ENCODE results near the gene CARS2. TPM values are rescaled to one million over a fixed set of nuclear protein-coding genes. Genes with fewer than 3 reads are reported as not detected.

The CARS2 gene
- total RNA-seq, 3 donors from 2014 or later (not counting 1 experiment from before 2014, with no cell fraction given), result 65.3 to 77.3 (median 73.0) TPM

DNA sequence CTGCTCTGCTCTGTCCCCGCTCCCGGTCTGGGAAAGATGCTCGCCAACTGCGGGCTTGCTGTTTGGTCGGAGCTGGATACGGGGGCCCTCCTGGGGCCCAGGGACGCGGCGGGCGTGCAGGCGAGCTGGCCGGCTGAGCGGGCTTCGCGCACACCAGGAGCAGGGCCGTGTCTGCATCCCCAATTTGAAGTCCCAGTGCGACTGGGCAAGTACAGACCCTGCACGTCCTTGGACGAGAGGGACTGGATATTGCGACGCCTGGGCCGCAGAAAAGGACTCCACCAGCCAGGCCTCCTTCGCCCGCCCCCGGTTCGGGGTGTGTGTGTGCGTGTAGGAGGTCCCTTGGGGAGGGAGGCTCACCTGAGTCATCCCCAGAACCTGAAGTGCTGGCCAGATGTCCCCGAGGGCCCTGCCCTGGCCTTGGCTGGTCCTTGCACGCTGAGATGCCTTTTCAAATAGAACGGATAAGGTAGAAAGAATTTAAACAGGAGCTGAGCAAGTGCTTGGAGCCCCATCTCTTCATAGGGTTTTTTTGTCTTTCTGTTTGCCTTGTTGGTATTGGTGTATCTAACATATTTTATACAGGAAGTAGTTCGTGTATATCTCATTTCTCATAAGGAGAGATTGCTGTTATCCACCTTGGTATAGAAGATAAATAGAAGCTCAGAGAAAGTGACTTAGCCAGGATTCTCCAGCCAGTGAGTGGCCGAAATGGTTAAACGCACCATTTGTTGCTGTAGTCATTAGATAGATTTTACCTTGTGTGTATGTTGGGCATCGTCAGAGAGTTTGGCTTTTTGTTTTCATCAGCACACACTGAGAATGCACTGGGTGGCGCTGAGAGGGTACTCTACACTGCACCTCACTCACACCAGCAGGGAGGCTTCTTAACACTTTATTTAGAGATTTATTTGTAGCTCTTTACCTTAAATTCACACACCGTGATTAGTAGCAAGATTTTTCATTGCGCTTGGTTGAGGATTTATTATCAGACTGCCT, 89.5 kb downstream of the CARS2 start:
- Histone ChIP-seq H3K27me3 (ENCODE audit: control insufficient read depth, insufficient read depth, low read length) (no peaks in the 10 kb centered on the region), H3K9me3 (ENCODE audit: control insufficient read depth, insufficient read depth, low read length) (no peaks in the 10 kb centered on the region), H3K4me1 (ENCODE audit: control insufficient read depth, insufficient read depth, low read length) (peaks cover 19% of the 10 kb centered on the region), H3K4me3 (ENCODE audit: low read length) (peak overlapping the region; percentile 76), H3K36me3 (ENCODE audit: control insufficient read depth, insufficient read depth, low read length) (no peaks in the 10 kb centered on the region), H3K27ac (ENCODE audit: low read length) (no peak overlapping the region)
- Mint-ChIP-seq H3K9me3 (peaks cover 0 to 2% of the 10 kb centered on the region in 2 donors), H3K27ac (peak overlapping the region; percentile 70 to 78), H3K4me1 (peaks cover 8 to 16% of the 10 kb centered on the region in 2 donors), H3K4me3 (peak overlapping the region; percentile 95), H3K27me3 (ENCODE audit: low read depth in 2 of 2) (no peaks in the 10 kb centered on the region), H3K36me3 (no peaks in the 10 kb centered on the region)
- intact Hi-C loops (cut with micrococcal nuclease), result no loop called here
- DNase-seq (peak in 1 of 2 donors; percentile 46), ATAC-seq (peak; percentile 23 to 45 (median 35))
- TF ChIP-seq, protein P1, sequence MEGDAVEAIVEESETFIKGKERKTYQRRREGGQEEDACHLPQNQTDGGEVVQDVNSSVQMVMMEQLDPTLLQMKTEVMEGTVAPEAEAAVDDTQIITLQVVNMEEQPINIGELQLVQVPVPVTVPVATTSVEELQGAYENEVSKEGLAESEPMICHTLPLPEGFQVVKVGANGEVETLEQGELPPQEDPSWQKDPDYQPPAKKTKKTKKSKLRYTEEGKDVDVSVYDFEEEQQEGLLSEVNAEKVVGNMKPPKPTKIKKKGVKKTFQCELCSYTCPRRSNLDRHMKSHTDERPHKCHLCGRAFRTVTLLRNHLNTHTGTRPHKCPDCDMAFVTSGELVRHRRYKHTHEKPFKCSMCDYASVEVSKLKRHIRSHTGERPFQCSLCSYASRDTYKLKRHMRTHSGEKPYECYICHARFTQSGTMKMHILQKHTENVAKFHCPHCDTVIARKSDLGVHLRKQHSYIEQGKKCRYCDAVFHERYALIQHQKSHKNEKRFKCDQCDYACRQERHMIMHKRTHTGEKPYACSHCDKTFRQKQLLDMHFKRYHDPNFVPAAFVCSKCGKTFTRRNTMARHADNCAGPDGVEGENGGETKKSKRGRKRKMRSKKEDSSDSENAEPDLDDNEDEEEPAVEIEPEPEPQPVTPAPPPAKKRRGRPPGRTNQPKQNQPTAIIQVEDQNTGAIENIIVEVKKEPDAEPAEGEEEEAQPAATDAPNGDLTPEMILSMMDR (IDR thresholded peaks at IDR 0.05), result no peak
- WGBS (ENCODE audit: insufficient coverage), result 10% methylated on average over 34 of the region's 37 CpGs

DNA sequence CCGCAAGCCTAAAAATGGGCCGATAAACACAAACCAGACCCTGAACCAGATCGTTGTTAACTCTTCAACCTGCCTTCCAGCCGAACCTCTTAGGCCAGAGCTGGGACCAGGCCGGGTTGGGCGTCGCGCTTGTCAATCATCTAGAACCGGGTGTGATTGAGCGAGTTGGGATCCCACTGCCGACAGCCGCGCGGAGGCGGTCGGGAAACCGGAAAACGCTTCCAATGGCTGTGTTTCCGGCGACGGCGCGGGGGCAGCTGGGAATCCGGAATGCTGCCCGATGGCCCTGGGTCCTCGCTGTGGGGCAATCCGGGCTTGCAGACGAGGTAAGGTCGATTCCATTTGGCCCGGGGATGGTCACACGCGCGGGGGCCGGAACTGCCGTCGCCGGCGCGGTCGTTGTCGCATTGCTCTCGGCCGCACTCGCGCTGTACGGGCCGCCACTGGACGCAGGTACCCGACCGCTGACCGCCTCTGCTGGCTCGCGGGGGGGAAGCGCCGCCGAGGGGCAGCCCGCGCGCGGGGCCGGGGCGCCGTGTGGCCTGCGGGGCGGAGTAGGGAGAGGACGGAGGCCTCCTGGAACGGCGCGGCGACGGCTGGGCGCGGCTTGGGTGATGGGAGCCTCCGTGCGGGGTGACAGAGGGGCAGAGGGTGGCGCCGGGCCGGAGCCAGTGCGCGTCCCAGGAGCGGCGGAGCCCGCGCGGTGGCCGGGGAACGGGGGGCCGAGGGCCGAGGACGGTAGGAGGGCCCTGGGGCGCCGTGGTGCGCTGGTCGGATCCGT, 90.4 kb downstream of the CARS2 start, which contains the start of gene NAXD:
Gene NAXD, plus strand, starts transcription at position 224 of the 781 bp plus-strand sequence. Its CDS starts 57 bp downstream, at position 281.
- DNase-seq (peak; percentile 33 to 86), ATAC-seq (peak; percentile 67 to 77 (median 74))
- Mint-ChIP-seq H3K27ac (peak within 1 kb of the TSS; percentile 70 to 78), H3K9me3 (peaks cover 0 to 2% of the 10 kb centered on the region in 2 donors), H3K27me3 (ENCODE audit: low read depth in 2 of 2) (peaks cover 0 to under 1% of the 10 kb centered on the region in 2 donors), H3K4me1 (peaks cover 8 to 16% of the 10 kb centered on the region in 2 donors), H3K36me3 (no peaks in the 10 kb centered on the region), H3K4me3 (peak within 1 kb of the TSS; percentile 95)
- Histone ChIP-seq H3K36me3 (ENCODE audit: control insufficient read depth, insufficient read depth, low read length) (no peaks in the 10 kb centered on the region), H3K4me3 (ENCODE audit: low read length) (peak within 1 kb of the TSS; percentile 76), H3K27ac (ENCODE audit: low read length) (peak within 1 kb of the TSS; percentile 8), H3K27me3 (ENCODE audit: control insufficient read depth, insufficient read depth, low read length) (no peaks in the 10 kb centered on the region), H3K9me3 (ENCODE audit: control insufficient read depth, insufficient read depth, low read length) (no peaks in the 10 kb centered on the region), H3K4me1 (ENCODE audit: control insufficient read depth, insufficient read depth, low read length) (peaks cover 19% of the 10 kb centered on the region)
- WGBS (ENCODE audit: insufficient coverage), result 3% methylated on average over 95 of the region's 95 CpGs
- intact Hi-C loops (cut with micrococcal nuclease), result no loop called here
- TF ChIP-seq, protein P1 (IDR thresholded peaks at IDR 0.05), result no peak

DNA sequence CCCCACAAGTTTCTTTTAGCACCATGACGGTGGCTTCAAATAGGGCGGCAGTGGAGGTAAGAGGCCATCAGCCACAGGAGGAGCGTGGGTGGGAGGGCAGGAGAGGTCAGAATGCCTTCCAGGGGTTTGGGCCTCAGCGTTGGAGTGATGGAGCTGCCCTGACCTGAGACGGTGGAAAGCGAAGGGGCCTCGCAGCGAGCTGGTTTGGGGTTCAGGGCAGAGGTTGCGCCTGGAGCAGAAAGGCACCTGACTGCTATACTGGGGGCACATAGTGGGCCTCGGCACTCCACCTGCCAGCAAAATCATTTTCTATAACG, 91.0 kb downstream of the CARS2 start:
- DNase-seq, result no peak

More for the DNA sequence above, 91.0 kb downstream of the CARS2 start:
- H3K27ac ChIP-seq (ENCODE audit: low read length), result no peak overlapping the region
- no peak for ATAC-seq
- peak overlapping the region; percentile 76 for H3K4me3 ChIP-seq (ENCODE audit: low read length)
- no peaks in the 10 kb centered on the region for H3K27me3 ChIP-seq (ENCODE audit: control insufficient read depth, insufficient read depth, low read length)
- 95% methylated on average over 11 of the region's 11 CpGs for WGBS (ENCODE audit: insufficient coverage)
- no peaks in the 10 kb centered on the region for H3K36me3 Mint-ChIP-seq
- TF ChIP-seq, protein P1 (IDR thresholded peaks at IDR 0.05), result no peak
- H3K27ac Mint-ChIP-seq, result peak overlapping the region; percentile 67 to 78
- intact Hi-C loops (cut with micrococcal nuclease), result no loop called here
- H3K9me3 Mint-ChIP-seq, result peaks cover 0 to 2% of the 10 kb centered on the region in 2 donors
- peaks cover 3 to 6% of the 10 kb centered on the region in 2 donors for H3K27me3 Mint-ChIP-seq (ENCODE audit: low read depth in 2 of 2)
- H3K9me3 ChIP-seq (ENCODE audit: control insufficient read depth, insufficient read depth, low read length), result no peaks in the 10 kb centered on the region
- H3K4me3 Mint-ChIP-seq, result peak overlapping the region; percentile 95
- peaks cover 19% of the 10 kb centered on the region for H3K4me1 ChIP-seq (ENCODE audit: control insufficient read depth, insufficient read depth, low read length)
- H3K4me1 Mint-ChIP-seq, result peaks cover 8 to 16% of the 10 kb centered on the region in 2 donors
- H3K36me3 ChIP-seq (ENCODE audit: control insufficient read depth, insufficient read depth, low read length), result no peaks in the 10 kb centered on the region

Measured in natural killer cell (primary cell).